Muscle of leg (tissue), 11 donors: ENCODE data around the gene KRT16. TPM values are rescaled to one million over a fixed set of nuclear protein-coding genes. Genes with fewer than 3 reads are reported as not detected.

Experiments used
- DNase-seq: peaks from one replicate; pipeline ENCODE4 v3.0.0; 2013
- H3K27ac ChIP-seq: one replicate; pipeline ENCODE4 v1.5.1; 2013; ENCODE audit warnings: mild to moderate bottlenecking, low read length, control low read depth
- H3K27me3 ChIP-seq: one replicate; pipeline ENCODE4 v1.6.1; 2013; ENCODE audit warnings: low read length; ENCODE audit not compliant: control insufficient read depth, insufficient read depth
- H3K36me3 ChIP-seq: one replicate; pipeline ENCODE4 v1.6.1; 2013; ENCODE audit warnings: low read length; ENCODE audit not compliant: control insufficient read depth, insufficient read depth
- H3K4me1 ChIP-seq: one replicate; pipeline ENCODE4 v1.6.1; 2013; ENCODE audit warnings: low read length; ENCODE audit not compliant: control insufficient read depth, insufficient read depth
- H3K4me3 ChIP-seq: one replicate; pipeline ENCODE4 v1.5.1; 2013; ENCODE audit warnings: low read length, control low read depth
- H3K9me3 ChIP-seq: replicated peaks from 2 replicates; pipeline ENCODE4 v1.6.1; 2013; ENCODE audit warnings: low read depth, low read length; ENCODE audit not compliant: control insufficient read depth
- WGBS: methylation state at CpG from one replicate; pipeline ENCODE4 v1.1.5; 2013; ENCODE audit warnings: missing lambda C conversion rate; ENCODE audit not compliant: insufficient coverage; 5-methylcytosine and 5-hydroxymethylcytosine counted together
- polyA plus RNA-seq, 8 donors: library from polyadenylated mRNA; unstranded; fragments of 120-200 nt; gene quantifications; one replicate each; pipeline versions ENCODE4 v1.2.1 to v1.2.3, GENCODE V29; 2013; ENCODE audit warnings: inconsistent platforms in 1 of 8, low replicate concordance in 1 of 8; ENCODE audit not compliant: insufficient read length in 8 of 8, insufficient read depth in 1 of 8
- total RNA-seq: library from RNA; stranded (reverse); fragments of 120-200 nt; gene quantifications from one replicate; pipeline ENCODE4 v1.2.4, GENCODE V29; 2013

Gene KRT16
- total and polyA plus RNA-seq, 9 donors, result 0.83 TPM; not detected in 8

GRCh38 chr17:41571561-41572434, 40.8 kb downstream of the KRT16 start, which contains the start of gene KRT9:
TSS of gene KRT9 (minus strand) at chr17:41572059. CDS start at chr17:41571992, 67 bp downstream.
- peaks cover 35% of the 10 kb centered on the region for H3K27me3 ChIP-seq
- DNase-seq, result no peak
- H3K9me3 ChIP-seq, result no peaks in the 10 kb centered on the region
- no peak within 1 kb of the TSS for H3K4me3 ChIP-seq
- 39% methylated on average over 20 of the region's 24 CpGs for WGBS
- H3K27ac ChIP-seq, result no peak within 1 kb of the TSS
- H3K4me1 ChIP-seq, result no peaks in the 10 kb centered on the region
- no peaks in the 10 kb centered on the region for H3K36me3 ChIP-seq

- H3K27me3 ChIP-seq, result peaks cover 25% of the 10 kb centered on the region
- WGBS, result 88% methylated on average over 5 of the region's 6 CpGs
- no peak overlapping the region for H3K27ac ChIP-seq
These were observed 45.2 kb downstream of the KRT16 start for GRCh38 chr17:41567317-41567716.

GRCh38 chr17:41565338-41565737, 47.2 kb downstream of the KRT16 start:
- peaks cover 15% of the 10 kb centered on the region for H3K27me3 ChIP-seq
- no peaks in the 10 kb centered on the region for H3K4me1 ChIP-seq

More at GRCh38 chr17:41567317-41567716, 45.2 kb downstream of the KRT16 start:
- Histone ChIP-seq H3K4me3 (no peak overlapping the region), H3K36me3 (no peaks in the 10 kb centered on the region), H3K9me3 (no peaks in the 10 kb centered on the region), H3K4me1 (no peaks in the 10 kb centered on the region)
- DNase-seq, result no peak

GRCh38 chr17:41563607-41564170, 48.9 kb downstream of the KRT16 start:
- Histone ChIP-seq H3K27ac (no peak overlapping the region), H3K27me3 (peaks cover 22% of the 10 kb centered on the region), H3K36me3 (no peaks in the 10 kb centered on the region), H3K4me3 (no peak overlapping the region), H3K4me1 (no peaks in the 10 kb centered on the region), H3K9me3 (no peaks in the 10 kb centered on the region)
- WGBS, result 18% methylated on average over 3 of the region's 3 CpGs
- DNase-seq, result no peak

More at GRCh38 chr17:41565338-41565737, 47.2 kb downstream of the KRT16 start:
- Histone ChIP-seq H3K9me3 (no peaks in the 10 kb centered on the region), H3K27ac (no peak overlapping the region), H3K36me3 (no peaks in the 10 kb centered on the region), H3K4me3 (no peak overlapping the region)
- no peak for DNase-seq

- WGBS, result 83% methylated on average over 4 of the region's 6 CpGs
- DNase-seq, result no peak
- H3K27me3 ChIP-seq, result peaks cover 20% of the 10 kb centered on the region
These were observed 51.0 kb downstream of the KRT16 start for GRCh38 chr17:41561554-41561953.

More at GRCh38 chr17:41561554-41561953, 51.0 kb downstream of the KRT16 start:
- no peak overlapping the region for H3K4me3 ChIP-seq
- H3K36me3 ChIP-seq, result no peaks in the 10 kb centered on the region
- no peaks in the 10 kb centered on the region for H3K9me3 ChIP-seq
- H3K4me1 ChIP-seq, result no peaks in the 10 kb centered on the region
- no peak overlapping the region for H3K27ac ChIP-seq

Other genes starting within 250 kb of the KRT16 start
- 0.09 TPM for gene KRT33B, start 243.0 kb downstream of the KRT16 start, total RNA-seq
- under 1 TPM; 0.08 to 0.37 (median 0.19) TPM for gene KRT33B, start 243.0 kb downstream of the KRT16 start, polyA plus RNA-seq
- gene KRT34, start 230.5 kb downstream of the KRT16 start, total RNA-seq, result not detected
- gene KRT34, start 230.5 kb downstream of the KRT16 start, polyA plus RNA-seq, result not detected
- 3.3 TPM for gene KRT31, start 215.2 kb downstream of the KRT16 start, total RNA-seq
- 1 to 10 TPM; 3.9 to 6.4 (median 5.7) TPM for gene KRT31, start 215.2 kb downstream of the KRT16 start, polyA plus RNA-seq
- gene KRT37, start 188.2 kb downstream of the KRT16 start, total RNA-seq, result not detected
- not detected for gene KRT37, start 188.2 kb downstream of the KRT16 start, polyA plus RNA-seq
- not detected for gene KRT38, start 171.8 kb downstream of the KRT16 start, total RNA-seq
- not detected for gene KRT38, start 171.8 kb downstream of the KRT16 start, polyA plus RNA-seq
- not detected for gene KRT32, start 145.4 kb downstream of the KRT16 start, total RNA-seq
- gene KRT32, start 145.4 kb downstream of the KRT16 start, polyA plus RNA-seq, result not detected
- gene KRT35, start 131.6 kb downstream of the KRT16 start, total RNA-seq, result not detected
- under 1 TPM in 1 of 8 donors, not detected in 7; 0.08 TPM for gene KRT35, start 131.6 kb downstream of the KRT16 start, polyA plus RNA-seq
- gene KRT36, start 122.9 kb downstream of the KRT16 start, total RNA-seq, result not detected
- gene KRT36, start 122.9 kb downstream of the KRT16 start, polyA plus RNA-seq, result not detected
- 0.13 TPM for gene KRT13, start 107.2 kb downstream of the KRT16 start, total RNA-seq
- gene KRT13, start 107.2 kb downstream of the KRT16 start, polyA plus RNA-seq, result 100 to 1,000 TPM in 1 of 8 donors, 1 to 10 TPM in 1, under 1 TPM in 5, not detected in 1; 0.16 to 177 (median 0.73) TPM
- gene KRT15, start 93.9 kb downstream of the KRT16 start, total RNA-seq, result 0.31 TPM
- 10 to 100 TPM in 1 of 8 donors, 1 to 10 TPM in 1, under 1 TPM in 4, not detected in 2; 0.04 to 68.8 (median 0.20) TPM for gene KRT15, start 93.9 kb downstream of the KRT16 start, polyA plus RNA-seq
- 0.62 TPM for gene KRT19, start 84.5 kb downstream of the KRT16 start, total RNA-seq
- 10 to 100 TPM in 1 of 8 donors, 1 to 10 TPM in 4, under 1 TPM in 3; 0.31 to 45.2 (median 1.1) TPM for gene KRT19, start 84.5 kb downstream of the KRT16 start, polyA plus RNA-seq
- gene KRT9, start 40.7 kb downstream of the KRT16 start, total RNA-seq, result not detected
- gene KRT9, start 40.7 kb downstream of the KRT16 start, polyA plus RNA-seq, result under 1 TPM in 1 of 8 donors, not detected in 7; 0.12 TPM
- 0.04 TPM for gene KRT14, start 25.9 kb downstream of the KRT16 start, total RNA-seq
- gene KRT14, start 25.9 kb downstream of the KRT16 start, polyA plus RNA-seq, result 10 to 100 TPM in 1 of 8 donors, 1 to 10 TPM in 1, under 1 TPM in 5, not detected in 1; 0.24 to 49.4 (median 0.61) TPM
- gene KRT17, start 11.8 kb upstream of the KRT16 start, total RNA-seq, result 1.6 TPM
- gene KRT17, start 11.8 kb upstream of the KRT16 start, polyA plus RNA-seq, result 100 to 1,000 TPM in 1 of 8 donors, 10 to 100 TPM in 1, 1 to 10 TPM in 4, under 1 TPM in 2; 0.72 to 243 (median 1.6) TPM
- gene EIF1, start 76.1 kb upstream of the KRT16 start, total RNA-seq, result 224 TPM
- 100 to 1,000 TPM; 764 to 855 (median 812) TPM for gene EIF1, start 76.1 kb upstream of the KRT16 start, polyA plus RNA-seq
- not detected for gene GAST, start 99.6 kb upstream of the KRT16 start, total RNA-seq
- under 1 TPM in 1 of 8 donors, not detected in 7; 0.79 TPM for gene GAST, start 99.6 kb upstream of the KRT16 start, polyA plus RNA-seq
- 0.04 TPM for gene HAP1, start 121.9 kb upstream of the KRT16 start, total RNA-seq
- under 1 TPM in 4 of 8 donors, not detected in 4; 0.04 to 0.09 (median 0.05) TPM for gene HAP1, start 121.9 kb upstream of the KRT16 start, polyA plus RNA-seq
- 18.6 TPM for gene JUP, start 173.9 kb upstream of the KRT16 start, total RNA-seq
- gene JUP, start 173.9 kb upstream of the KRT16 start, polyA plus RNA-seq, result 10 to 100 TPM; 27.6 to 65.2 (median 37.3) TPM
- 39.7 TPM for gene P3H4, start 199.2 kb upstream of the KRT16 start, total RNA-seq
- 10 to 100 TPM; 35.5 to 68.4 (median 47.0) TPM for gene P3H4, start 199.2 kb upstream of the KRT16 start, polyA plus RNA-seq
- gene FKBP10, start 200.2 kb upstream of the KRT16 start, total RNA-seq, result 141 TPM
- gene FKBP10, start 200.2 kb upstream of the KRT16 start, polyA plus RNA-seq, result 100 to 1,000 TPM; 113 to 226 (median 154) TPM
- gene NT5C3B, start 223.5 kb upstream of the KRT16 start, total RNA-seq, result 54.8 TPM
- gene NT5C3B, start 223.5 kb upstream of the KRT16 start, polyA plus RNA-seq, result 10 to 100 TPM; 36.8 to 60.1 (median 47.9) TPM
- gene KLHL10, start 225.1 kb upstream of the KRT16 start, total RNA-seq, result 0.09 TPM
- gene KLHL10, start 225.1 kb upstream of the KRT16 start, polyA plus RNA-seq, result under 1 TPM in 7 of 8 donors, not detected in 1; 0.08 to 0.51 (median 0.23) TPM